Hepatocyte (in vitro differentiated cells): ENCODE measurements around the gene DOCK8. TPM values are rescaled to one million over a fixed set of nuclear protein-coding genes. Genes with fewer than 3 reads are reported as not detected.

ENCODE experiments used
- DNase-seq: peaks from one replicate; pipeline ENCODE4 v3.0.0-alpha.2; 2016; ENCODE audit warnings: low spot score
- H2AFZ ChIP-seq: fragments of 200-600 bp; sonication (generic); 2 replicates; pipeline ENCODE4 v1.6.0; 2016; ENCODE audit warnings: antibody characterized with exemption, mild to moderate bottlenecking
- H3K27ac ChIP-seq: fragments of 200-600 bp; sonication (generic); 2 replicates; pipeline ENCODE4 v1.5.1; 2016; ENCODE audit warnings: mild to moderate bottlenecking
- H3K27me3 ChIP-seq: fragments of 200-600 bp; sonication (generic); 2 replicates; pipeline ENCODE4 v1.6.1; 2016
- H3K36me3 ChIP-seq: fragments of 200-600 bp; sonication (generic); replicated peaks from 2 replicates; pipeline ENCODE4 v1.5.1; 2016; ENCODE audit warnings: low read depth; ENCODE audit not compliant: insufficient read depth
- H3K4me1 ChIP-seq: fragments of 200-600 bp; sonication (generic); 2 replicates; pipeline ENCODE4 v1.5.1; 2016; ENCODE audit warnings: mild to moderate bottlenecking, moderate library complexity; ENCODE audit not compliant: insufficient read depth
- H3K4me2 ChIP-seq: fragments of 200-600 bp; sonication (generic); 2 replicates; pipeline ENCODE4 v1.6.0; 2016
- H3K4me3 ChIP-seq: fragments of 200-600 bp; sonication (generic); 2 replicates; pipeline ENCODE4 v1.5.1; 2016; ENCODE audit warnings: mild to moderate bottlenecking
- H3K79me2 ChIP-seq: fragments of 200-600 bp; sonication (generic); 2 replicates; pipeline ENCODE4 v1.6.0; 2017; ENCODE audit warnings: mild to moderate bottlenecking
- H3K9me2 ChIP-seq: fragments of 200-600 bp; sonication (generic); replicated peaks from 2 replicates; pipeline ENCODE4 v1.6.0; 2017; ENCODE audit warnings: mild to moderate bottlenecking; ENCODE audit not compliant: insufficient read depth
- H3K9me3 ChIP-seq: fragments of 200-600 bp; sonication (generic); 2 replicates; pipeline ENCODE4 v1.5.1; 2016; ENCODE audit warnings: low read depth, mild to moderate bottlenecking
- H4K20me1 ChIP-seq: fragments of 200-600 bp; sonication (generic); 2 replicates; pipeline ENCODE4 v1.6.0; 2016; ENCODE audit warnings: mild to moderate bottlenecking; ENCODE audit not compliant: insufficient read depth, poor library complexity, severe bottlenecking
- CTCF ChIP-seq: fragments of 200-600 bp; sonication (generic); IDR thresholded peaks from 2 replicates; pipeline ENCODE4 v1.5.1; 2016; ENCODE audit warnings: antibody characterized with exemption, mild to moderate bottlenecking; ENCODE audit not compliant: poor library complexity
- EZH2 ChIP-seq: fragments of 200-600 bp; sonication (generic); IDR thresholded peaks from 2 replicates; pipeline ENCODE4 v1.6.1; 2016; ENCODE audit warnings: antibody characterized with exemption, mild to moderate bottlenecking, borderline replicate concordance
- EZH2phosphoT487 ChIP-seq: fragments of 200-600 bp; sonication (generic); IDR thresholded peaks from one replicate; pipeline ENCODE4 v1.6.1; 2018; ENCODE audit warnings: antibody characterized with exemption, mild to moderate bottlenecking, low read depth, moderate library complexity; ENCODE audit not compliant: unreplicated experiment, severe bottlenecking
- WGBS: methylation state at CpG from one replicate; pipeline ENCODE4 v1.1.6; 2016; ENCODE audit warnings: low lambda C conversion rate; ENCODE audit errors: missing lambda C conversion rate; 5-methylcytosine and 5-hydroxymethylcytosine counted together
- polyA plus RNA-seq: library from polyadenylated mRNA; unstranded; fragments of >200 nt; fragmentation: Nextera tagmentation; extraction: Ambion mirVana; gene quantifications from 2 replicates; pipeline ENCODE4 v1.2.1, GENCODE V29; 2016
- total RNA-seq: library from RNA; depleted of rRNA; stranded (reverse); fragments of >200 nt; gene quantifications from 2 replicates; pipeline ENCODE4 v1.2.3, GENCODE V29; 2014

Gene DOCK8
- total and polyA plus RNA-seq, 2 experiments from 2014 or later, result 6.5 to 6.6 TPM

GRCh38 chr9:466747-467146 is 252.1 kb downstream of the DOCK8 start:
- H3K27ac ChIP-seq, result no peak overlapping the region
- H3K36me3 ChIP-seq, result no peaks in the 10 kb centered on the region
- peaks cover 15% of the 10 kb centered on the region for H3K4me1 ChIP-seq
- no peak for DNase-seq
- TF ChIP-seq CTCF (no peak), EZH2 (no peak), EZH2phosphoT487 (no peak)
- WGBS, result 93% methylated on average over 1 of the region's 1 CpG
- H3K9me3 ChIP-seq, result no peaks in the 10 kb centered on the region
- no peaks in the 10 kb centered on the region for H3K9me2 ChIP-seq
- no peak overlapping the region for H2AFZ ChIP-seq
- H3K4me3 ChIP-seq, result no peak overlapping the region
- no peak overlapping the region for H3K4me2 ChIP-seq
- H3K27me3 ChIP-seq, result no peaks in the 10 kb centered on the region
- H4K20me1 ChIP-seq, result no peaks in the 10 kb centered on the region
- H3K79me2 ChIP-seq, result peaks cover 4% of the 10 kb centered on the region

GRCh38 chr9:468766-469426 is 254.2 kb downstream of the DOCK8 start:
- Histone ChIP-seq H3K27me3 (no peaks in the 10 kb centered on the region), H4K20me1 (no peaks in the 10 kb centered on the region), H3K4me1 (peaks cover 15% of the 10 kb centered on the region), H3K4me3 (no peak overlapping the region), H3K79me2 (peaks cover 4% of the 10 kb centered on the region), H2AFZ (peak overlapping the region; percentile 22), H3K36me3 (no peaks in the 10 kb centered on the region), H3K9me3 (no peaks in the 10 kb centered on the region), H3K9me2 (no peaks in the 10 kb centered on the region), H3K4me2 (peak overlapping the region; percentile 81), H3K27ac (no peak overlapping the region)
- no peak for DNase-seq
- WGBS, result 61% methylated on average over 8 of the region's 8 CpGs
- TF ChIP-seq CTCF, result no peak

GRCh38 chr9:469672-470551 is 255.2 kb downstream of the DOCK8 start:
- H4K20me1 ChIP-seq, result no peaks in the 10 kb centered on the region
- H3K27ac ChIP-seq, result peak overlapping the region; percentile 69
- peak; percentile 94 for DNase-seq
- H3K79me2 ChIP-seq, result peaks cover 4% of the 10 kb centered on the region
- peak overlapping the region; percentile 74 for H2AFZ ChIP-seq
- no peaks in the 10 kb centered on the region for H3K36me3 ChIP-seq
- no peaks in the 10 kb centered on the region for H3K27me3 ChIP-seq
- H3K9me3 ChIP-seq, result no peaks in the 10 kb centered on the region
- peak overlapping the region; percentile 52 for H3K4me3 ChIP-seq
- no peaks in the 10 kb centered on the region for H3K9me2 ChIP-seq
- WGBS, result 5% methylated on average over 41 of the region's 49 CpGs
- no peak for TF ChIP-seq EZH2
- no peak for TF ChIP-seq EZH2phosphoT487
- no peak for TF ChIP-seq CTCF
- H3K4me1 ChIP-seq, result peaks cover 15% of the 10 kb centered on the region
- H3K4me2 ChIP-seq, result peak overlapping the region; percentile 81
